Measurements from ENCODE around the gene CEBPZ.

CEBPZ gene

DNA sequence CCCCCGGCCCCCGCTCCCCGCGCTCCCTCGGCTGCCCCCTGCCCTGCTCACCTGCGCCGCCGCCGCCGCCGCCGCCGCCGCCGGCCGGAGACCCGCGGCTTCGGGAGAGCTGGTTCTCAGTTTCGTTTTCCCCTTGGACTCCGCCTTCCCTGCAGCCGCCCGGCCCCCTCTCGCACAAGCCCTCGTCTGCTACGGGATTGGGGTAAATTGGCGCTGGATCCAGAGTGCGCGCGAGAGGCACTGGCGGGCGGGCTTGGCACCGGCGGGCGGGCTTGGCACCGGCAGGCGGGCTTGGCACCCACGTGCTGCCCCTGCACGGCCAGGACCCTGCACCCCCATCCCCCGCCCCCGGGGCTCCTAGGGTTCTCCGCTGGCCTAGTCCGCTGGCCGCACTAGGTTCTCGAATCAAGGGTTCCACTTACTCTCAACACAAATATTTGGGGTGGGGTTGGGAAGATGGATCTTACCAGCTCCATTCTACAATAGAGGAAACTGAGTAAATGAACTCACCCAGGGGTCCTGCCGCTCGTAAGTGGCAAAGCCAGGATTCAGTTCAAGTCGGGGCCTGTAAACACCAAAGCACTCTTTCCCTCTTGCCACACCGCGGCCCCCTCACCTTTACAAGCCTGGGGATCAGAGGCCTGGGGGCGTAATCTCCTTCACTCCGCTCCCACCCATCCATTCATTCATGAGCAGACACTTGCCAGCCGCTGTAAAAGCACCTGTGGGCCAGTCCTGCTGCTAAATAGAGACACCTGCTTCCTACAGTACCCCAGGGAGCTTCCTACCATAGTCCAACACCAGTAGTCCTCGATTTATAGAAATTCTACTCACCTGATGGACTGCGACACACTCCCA, 74.3 kb downstream of the CEBPZ start, which contains the start of gene EIF2AK2:
Gene EIF2AK2 (minus strand): TSS at position 124 of the 858 bp plus-strand sequence. CDS start 9,174 bp downstream, outside the sequence.
- peak; percentile 71; the same call in 1 of the 2 replicates for TF ChIP-seq ZBTB7A (IDR thresholded peaks at IDR 0.05; ENCODE audit: low read depth)
- TF ChIP-seq, protein P1, sequence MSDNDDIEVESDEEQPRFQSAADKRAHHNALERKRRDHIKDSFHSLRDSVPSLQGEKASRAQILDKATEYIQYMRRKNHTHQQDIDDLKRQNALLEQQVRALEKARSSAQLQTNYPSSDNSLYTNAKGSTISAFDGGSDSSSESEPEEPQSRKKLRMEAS (IDR thresholded peaks at IDR 0.05), result peak; percentile 80
- peak; percentile 20; the same call in 1 of the 2 replicates for TF ChIP-seq NFIC (IDR thresholded peaks at IDR 0.05)
- TF ChIP-seq TAF1 (IDR thresholded peaks at IDR 0.05; ENCODE audit: low read depth), result peak; percentile 23; the same call in 1 of the 2 replicates
- no peak for TF ChIP-seq FOXM1 (IDR thresholded peaks at IDR 0.05; ENCODE audit: borderline replicate concordance, low read depth)
- TF ChIP-seq, protein P2, sequence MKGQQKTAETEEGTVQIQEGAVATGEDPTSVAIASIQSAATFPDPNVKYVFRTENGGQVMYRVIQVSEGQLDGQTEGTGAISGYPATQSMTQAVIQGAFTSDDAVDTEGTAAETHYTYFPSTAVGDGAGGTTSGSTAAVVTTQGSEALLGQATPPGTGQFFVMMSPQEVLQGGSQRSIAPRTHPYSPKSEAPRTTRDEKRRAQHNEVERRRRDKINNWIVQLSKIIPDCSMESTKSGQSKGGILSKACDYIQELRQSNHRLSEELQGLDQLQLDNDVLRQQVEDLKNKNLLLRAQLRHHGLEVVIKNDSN (IDR thresholded peaks at IDR 0.05), result 0 out of 2 replicates have a peak, but pooled peaks have one; percentile 6

DNA sequence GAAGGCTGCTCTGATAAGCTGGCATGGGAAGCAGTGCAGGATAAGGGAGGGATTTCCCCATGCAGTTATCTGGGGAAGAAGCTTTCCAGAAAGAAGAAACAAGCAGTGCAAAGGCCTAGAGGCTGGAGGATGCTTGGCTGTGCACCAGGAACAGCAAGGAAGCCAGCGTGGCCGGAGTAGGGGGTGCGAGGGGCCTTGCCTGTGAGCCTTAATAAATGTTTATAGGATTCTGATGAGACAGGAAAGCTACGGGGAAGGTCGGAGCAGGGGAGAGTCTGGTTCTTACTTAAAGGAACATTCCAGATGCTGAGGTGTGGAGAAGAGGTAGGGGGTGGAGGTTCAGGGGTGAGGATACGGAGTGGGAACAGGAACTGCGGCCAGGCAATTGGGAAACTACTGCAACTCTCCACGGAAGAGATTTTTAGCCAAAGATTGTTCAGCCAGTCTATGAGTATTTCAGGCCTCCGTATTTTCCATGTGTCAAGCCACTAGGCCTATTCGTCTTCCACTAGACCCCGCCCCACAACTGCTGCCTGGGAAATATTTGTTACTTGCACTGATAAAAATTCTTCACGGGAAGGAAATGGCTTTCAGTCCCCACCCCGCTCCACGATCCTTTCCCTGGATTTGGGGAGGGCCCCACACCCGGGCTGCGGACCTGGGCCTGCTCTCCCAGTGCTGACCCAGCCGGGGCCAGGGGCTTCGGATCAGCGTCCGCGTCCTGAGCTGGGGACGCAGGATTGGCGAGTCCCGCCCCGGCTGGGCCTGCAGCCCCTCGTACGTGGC, 75.1 kb downstream of the CEBPZ start:
- TF ChIP-seq TAF1 (IDR thresholded peaks at IDR 0.05; ENCODE audit: low read depth), result 0 out of 2 replicates have a peak, but pooled peaks have one; percentile 44
- no peak for TF ChIP-seq YY1 (IDR thresholded peaks at IDR 0.05; ENCODE audit: low read depth)

DNA sequence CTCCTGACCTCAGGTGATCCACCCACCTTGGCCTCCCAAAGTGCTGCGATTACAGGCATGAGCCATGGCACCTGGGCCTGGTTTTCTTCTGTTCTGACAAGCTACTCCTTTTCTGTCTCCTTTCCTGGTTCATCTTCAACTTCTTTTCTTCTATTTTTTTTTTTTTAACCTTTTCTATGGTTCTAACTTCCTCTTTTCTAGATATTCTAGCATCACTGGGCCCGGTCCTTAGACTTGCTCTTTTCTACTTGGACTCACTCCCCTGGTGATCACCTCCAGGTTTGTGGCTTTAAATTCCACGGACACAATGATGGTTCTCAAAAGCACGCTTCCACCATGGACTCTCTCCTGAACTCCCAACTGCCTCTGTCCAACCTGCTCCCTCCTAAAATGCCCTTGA, 76.6 kb downstream of the CEBPZ start:
- TF ChIP-seq ZBTB7A (IDR thresholded peaks at IDR 0.05; ENCODE audit: low read depth), result no peak

DNA sequence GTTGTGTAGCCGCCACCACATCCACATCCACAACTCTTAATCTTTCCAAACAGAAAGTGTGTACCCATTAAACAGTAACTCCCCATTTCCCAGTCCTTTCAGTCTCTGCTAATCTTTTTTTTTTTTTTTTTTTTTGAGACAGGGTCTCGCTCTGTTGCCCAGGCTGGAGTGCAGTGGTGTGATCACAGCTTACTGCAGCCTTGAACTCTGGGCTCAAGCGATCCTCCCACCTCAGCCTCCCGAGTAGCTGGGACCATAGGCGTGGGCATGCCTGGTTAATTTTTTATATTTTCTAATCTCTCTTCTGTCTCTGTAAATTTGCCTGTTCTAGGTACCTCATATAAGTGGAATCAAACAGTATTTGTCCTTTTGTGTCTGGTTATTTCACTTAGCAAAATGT, 78.2 kb downstream of the CEBPZ start:
- TF ChIP-seq EP300 (IDR thresholded peaks at IDR 0.05; ENCODE audit: borderline replicate concordance), result no peak
- TF ChIP-seq, protein P3, sequence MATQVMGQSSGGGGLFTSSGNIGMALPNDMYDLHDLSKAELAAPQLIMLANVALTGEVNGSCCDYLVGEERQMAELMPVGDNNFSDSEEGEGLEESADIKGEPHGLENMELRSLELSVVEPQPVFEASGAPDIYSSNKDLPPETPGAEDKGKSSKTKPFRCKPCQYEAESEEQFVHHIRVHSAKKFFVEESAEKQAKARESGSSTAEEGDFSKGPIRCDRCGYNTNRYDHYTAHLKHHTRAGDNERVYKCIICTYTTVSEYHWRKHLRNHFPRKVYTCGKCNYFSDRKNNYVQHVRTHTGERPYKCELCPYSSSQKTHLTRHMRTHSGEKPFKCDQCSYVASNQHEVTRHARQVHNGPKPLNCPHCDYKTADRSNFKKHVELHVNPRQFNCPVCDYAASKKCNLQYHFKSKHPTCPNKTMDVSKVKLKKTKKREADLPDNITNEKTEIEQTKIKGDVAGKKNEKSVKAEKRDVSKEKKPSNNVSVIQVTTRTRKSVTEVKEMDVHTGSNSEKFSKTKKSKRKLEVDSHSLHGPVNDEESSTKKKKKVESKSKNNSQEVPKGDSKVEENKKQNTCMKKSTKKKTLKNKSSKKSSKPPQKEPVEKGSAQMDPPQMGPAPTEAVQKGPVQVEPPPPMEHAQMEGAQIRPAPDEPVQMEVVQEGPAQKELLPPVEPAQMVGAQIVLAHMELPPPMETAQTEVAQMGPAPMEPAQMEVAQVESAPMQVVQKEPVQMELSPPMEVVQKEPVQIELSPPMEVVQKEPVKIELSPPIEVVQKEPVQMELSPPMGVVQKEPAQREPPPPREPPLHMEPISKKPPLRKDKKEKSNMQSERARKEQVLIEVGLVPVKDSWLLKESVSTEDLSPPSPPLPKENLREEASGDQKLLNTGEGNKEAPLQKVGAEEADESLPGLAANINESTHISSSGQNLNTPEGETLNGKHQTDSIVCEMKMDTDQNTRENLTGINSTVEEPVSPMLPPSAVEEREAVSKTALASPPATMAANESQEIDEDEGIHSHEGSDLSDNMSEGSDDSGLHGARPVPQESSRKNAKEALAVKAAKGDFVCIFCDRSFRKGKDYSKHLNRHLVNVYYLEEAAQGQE (IDR thresholded peaks at IDR 0.05; ENCODE audit: low read depth), result no peak
- no peak for TF ChIP-seq YY1 (IDR thresholded peaks at IDR 0.05; ENCODE audit: low read depth)
- TF ChIP-seq CREB1 (IDR thresholded peaks at IDR 0.05; ENCODE audit: low read depth), result no peak
- TF ChIP-seq FOXM1 (IDR thresholded peaks at IDR 0.05; ENCODE audit: borderline replicate concordance, low read depth), result no peak
- TF ChIP-seq, protein P2 (IDR thresholded peaks at IDR 0.05), result no peak
- TF ChIP-seq EGR1 (IDR thresholded peaks at IDR 0.05), result no peak
- TF ChIP-seq CEBPB (IDR thresholded peaks at IDR 0.05), result no peak
- TF ChIP-seq TAF1 (IDR thresholded peaks at IDR 0.05; ENCODE audit: low read depth), result no peak
- TF ChIP-seq, protein P1 (IDR thresholded peaks at IDR 0.05), result no peak
- TF ChIP-seq NFIC (IDR thresholded peaks at IDR 0.05), result no peak
- TF ChIP-seq TCF12 (IDR thresholded peaks at IDR 0.05; ENCODE audit: low read depth), result no peak
- TF ChIP-seq ZBTB7A (IDR thresholded peaks at IDR 0.05; ENCODE audit: low read depth), result no peak
- no peak for TF ChIP-seq RAD21 (IDR thresholded peaks at IDR 0.05; ENCODE audit: low read depth)
- TF ChIP-seq TEAD4 (IDR thresholded peaks at IDR 0.05), result no peak
